ENCODE data around the gene TULP3.
"Not testable (repeated sequence)": the region's sequence is repeated elsewhere in the genome, so short reads cannot be mapped to it uniquely, and the experiment has no call there.

The TULP3 gene

GRCh38 chr12:2857021-2857431 lies 33.7 kb upstream of the TULP3 start, which contains the start of gene TEX52:
TEX52 (minus strand) TSS chr12:2857039; CDS start chr12:2857026, 13 bp downstream.
- H3K36me3 ChIP-seq: peaks cover 44% of the 10 kb centered on the region
- no peaks in the 10 kb centered on the region for H3K9me3 ChIP-seq (ENCODE audit: severe bottlenecking)
- no peak for DNase-seq
- TF ChIP-seq CTCF (IDR thresholded peaks at IDR 0.05; ENCODE audit: low read depth, low read length): no peak
- no peak within 1 kb of the TSS for H3K4me3 ChIP-seq (ENCODE audit: low read depth, low read length)
- H3K27ac ChIP-seq: no peak within 1 kb of the TSS
- no peaks in the 10 kb centered on the region for H3K27me3 ChIP-seq (ENCODE audit: insufficient read depth, low read depth, severe bottlenecking)

- no peak overlapping the region for H3K27ac ChIP-seq
- TF ChIP-seq CTCF (IDR thresholded peaks at IDR 0.05; ENCODE audit: low read depth, low read length): no peak
These were observed 33.1 kb upstream of the TULP3 start for GRCh38 chr12:2857576-2857975.

GRCh38 chr12:2858334-2858733 lies 32.4 kb upstream of the TULP3 start:
- Histone ChIP-seq H3K9me3 (ENCODE audit: severe bottlenecking) (no peaks in the 10 kb centered on the region), H3K4me3 (ENCODE audit: low read depth, low read length) (no peak overlapping the region), H3K27me3 (ENCODE audit: insufficient read depth, low read depth, severe bottlenecking) (no peaks in the 10 kb centered on the region), H3K36me3 (peaks cover 58% of the 10 kb centered on the region), H3K27ac (no peak overlapping the region)
- TF ChIP-seq CTCF (IDR thresholded peaks at IDR 0.05; ENCODE audit: low read depth, low read length): no peak
- no peak for DNase-seq

More at GRCh38 chr12:2857576-2857975, 33.1 kb upstream of the TULP3 start:
- no peaks in the 10 kb centered on the region for H3K27me3 ChIP-seq (ENCODE audit: insufficient read depth, low read depth, severe bottlenecking)
- no peak for DNase-seq
- H3K36me3 ChIP-seq: peaks cover 50% of the 10 kb centered on the region
- no peak overlapping the region for H3K4me3 ChIP-seq (ENCODE audit: low read depth, low read length)
- no peaks in the 10 kb centered on the region for H3K9me3 ChIP-seq (ENCODE audit: severe bottlenecking)

- TF ChIP-seq CTCF (IDR thresholded peaks at IDR 0.05; ENCODE audit: low read depth, low read length): no peak
- Histone ChIP-seq H3K4me3 (ENCODE audit: low read depth, low read length) (no peak overlapping the region), H3K27ac (no peak overlapping the region), H3K27me3 (ENCODE audit: insufficient read depth, low read depth, severe bottlenecking) (no peaks in the 10 kb centered on the region), H3K36me3 (peaks cover 64% of the 10 kb centered on the region), H3K9me3 (ENCODE audit: severe bottlenecking) (no peaks in the 10 kb centered on the region)
- no peak for DNase-seq
These were observed 31.7 kb upstream of the TULP3 start for GRCh38 chr12:2858944-2859421.

- no peaks in the 10 kb centered on the region for H3K9me3 ChIP-seq (ENCODE audit: severe bottlenecking)
- no peak for TF ChIP-seq CTCF (IDR thresholded peaks at IDR 0.05; ENCODE audit: low read depth, low read length)
- H3K27ac ChIP-seq: no peak overlapping the region
- H3K4me3 ChIP-seq (ENCODE audit: low read depth, low read length): no peak overlapping the region
- peaks cover 76% of the 10 kb centered on the region for H3K36me3 ChIP-seq
- no peaks in the 10 kb centered on the region for H3K27me3 ChIP-seq (ENCODE audit: insufficient read depth, low read depth, severe bottlenecking)
- no peak for DNase-seq
These were observed 30.5 kb upstream of the TULP3 start for GRCh38 chr12:2860170-2860569.

GRCh38 chr12:2862876-2863275 lies 27.8 kb upstream of the TULP3 start:
- no peak overlapping the region for H3K27ac ChIP-seq
- no peak for DNase-seq
- TF ChIP-seq CTCF (IDR thresholded peaks at IDR 0.05; ENCODE audit: low read depth, low read length): no peak
- H3K4me3 ChIP-seq (ENCODE audit: low read depth, low read length): no peak overlapping the region
- no peaks in the 10 kb centered on the region for H3K27me3 ChIP-seq (ENCODE audit: insufficient read depth, low read depth, severe bottlenecking)
- peaks cover 99% of the 10 kb centered on the region for H3K36me3 ChIP-seq
- no peaks in the 10 kb centered on the region for H3K9me3 ChIP-seq (ENCODE audit: severe bottlenecking)

- peaks cover 99% of the 10 kb centered on the region for H3K36me3 ChIP-seq
- H3K27ac ChIP-seq; H3K27me3 ChIP-seq (ENCODE audit: insufficient read depth, low read depth, severe bottlenecking); H3K9me3 ChIP-seq (ENCODE audit: severe bottlenecking); H3K4me3 ChIP-seq (ENCODE audit: low read depth, low read length); DNase-seq: not testable (repeated sequence)
These were observed 27.3 kb upstream of the TULP3 start for GRCh38 chr12:2863402-2863801.

Measured in WERI-Rb-1 (cell line).